ENCODE data around the gene PTPRJ.

GRCh38 chr11:48103621-48104567, 123.5 kb downstream of the PTPRJ start:
- TF ChIP-seq CTCF (IDR thresholded peaks at IDR 0.05; ENCODE audit: low read depth, low read length, missing input control) (no peak), ATF3 (IDR thresholded peaks at IDR 0.05) (no peak), SP1 (IDR thresholded peaks at IDR 0.05) (peak; percentile 73), RAD21 (IDR thresholded peaks at IDR 0.05) (peak; percentile 12 to 49), YY1 (IDR thresholded peaks at IDR 0.05) (peak; percentile 48)
- TF ChIP-seq, protein P1, sequence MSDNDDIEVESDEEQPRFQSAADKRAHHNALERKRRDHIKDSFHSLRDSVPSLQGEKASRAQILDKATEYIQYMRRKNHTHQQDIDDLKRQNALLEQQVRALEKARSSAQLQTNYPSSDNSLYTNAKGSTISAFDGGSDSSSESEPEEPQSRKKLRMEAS (IDR thresholded peaks at IDR 0.05) = no peak
- TF ChIP-seq, protein P2, sequence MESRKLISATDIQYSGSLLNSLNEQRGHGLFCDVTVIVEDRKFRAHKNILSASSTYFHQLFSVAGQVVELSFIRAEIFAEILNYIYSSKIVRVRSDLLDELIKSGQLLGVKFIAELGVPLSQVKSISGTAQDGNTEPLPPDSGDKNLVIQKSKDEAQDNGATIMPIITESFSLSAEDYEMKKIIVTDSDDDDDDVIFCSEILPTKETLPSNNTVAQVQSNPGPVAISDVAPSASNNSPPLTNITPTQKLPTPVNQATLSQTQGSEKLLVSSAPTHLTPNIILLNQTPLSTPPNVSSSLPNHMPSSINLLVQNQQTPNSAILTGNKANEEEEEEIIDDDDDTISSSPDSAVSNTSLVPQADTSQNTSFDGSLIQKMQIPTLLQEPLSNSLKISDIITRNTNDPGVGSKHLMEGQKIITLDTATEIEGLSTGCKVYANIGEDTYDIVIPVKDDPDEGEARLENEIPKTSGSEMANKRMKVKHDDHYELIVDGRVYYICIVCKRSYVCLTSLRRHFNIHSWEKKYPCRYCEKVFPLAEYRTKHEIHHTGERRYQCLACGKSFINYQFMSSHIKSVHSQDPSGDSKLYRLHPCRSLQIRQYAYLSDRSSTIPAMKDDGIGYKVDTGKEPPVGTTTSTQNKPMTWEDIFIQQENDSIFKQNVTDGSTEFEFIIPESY (IDR thresholded peaks at IDR 0.05) = no peak

Measured in liver (tissue), 3 donors.